HL-60/S4 treated with phorbol 12-myristate 13-acetate at 8.2 ng/mL for 4 days and 3 days (cell line): ENCODE measurements around the gene SNX4.
"Not testable (repeated sequence)": the region's sequence is repeated elsewhere in the genome, so short reads cannot be mapped to it uniquely, and the experiment has no call there.

Experiments used
- in situ Hi-C: fragments of 300-500 bp; cut with MboI; formaldehyde crosslinking; loops from 2 replicates; pipeline ENCODE4 v1.15.0; 2022; ENCODE audit warnings: low sequenced_read_pairs

The SNX4 gene

DNA sequence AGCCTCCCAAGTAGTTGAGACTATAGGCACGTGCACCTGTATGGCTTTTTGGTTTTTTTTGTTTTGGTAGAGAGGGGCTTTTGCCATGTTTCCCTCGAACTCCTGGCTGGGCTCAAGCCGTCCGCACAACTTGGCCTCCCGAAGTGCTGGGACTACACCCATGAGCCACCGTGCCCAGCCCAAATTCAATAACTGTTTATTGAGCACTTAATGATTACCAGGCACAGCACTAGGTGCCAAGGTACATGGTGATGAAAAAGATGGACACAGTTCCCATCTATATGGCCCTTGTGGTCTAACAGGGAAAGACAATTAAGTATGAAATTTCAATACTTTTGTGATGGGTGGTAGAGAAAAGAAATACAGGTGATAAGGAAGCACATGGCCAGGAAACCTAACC, 109.1 kb downstream of the SNX4 start:
- in situ Hi-C loops, result no loop called here

DNA sequence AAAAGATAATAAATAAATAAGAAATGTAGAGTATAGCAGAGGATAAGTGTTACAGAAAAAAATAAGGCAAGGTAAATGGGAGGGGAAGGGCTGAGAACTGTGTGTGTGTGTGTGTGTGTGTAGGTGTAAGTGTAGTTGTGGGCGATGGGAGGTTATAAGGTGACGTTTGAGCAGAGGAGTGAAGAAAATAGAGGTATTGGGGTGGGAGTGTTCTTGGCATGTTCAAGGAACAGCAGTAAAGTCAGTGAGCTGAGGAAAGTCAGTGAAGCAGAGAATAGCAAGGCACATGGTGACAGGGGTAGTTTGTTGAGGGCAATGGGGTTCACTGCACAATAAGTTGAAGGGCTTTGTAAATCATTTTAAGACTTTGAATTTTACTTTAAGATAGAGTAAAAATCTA, 113.9 kb downstream of the SNX4 start:
- in situ Hi-C loops, result no loop called here

- in situ Hi-C loops, result not testable (repeated sequence)
Observed at GRCh38 chr3:125405515-125405914, 114.5 kb downstream of the SNX4 start.

- in situ Hi-C loops, result no loop called here
Observed at GRCh38 chr3:125403789-125404188, 116.2 kb downstream of the SNX4 start.

GRCh38 chr3:125402639-125403038, 117.4 kb downstream of the SNX4 start:
- in situ Hi-C loops, result no loop called here

DNA sequence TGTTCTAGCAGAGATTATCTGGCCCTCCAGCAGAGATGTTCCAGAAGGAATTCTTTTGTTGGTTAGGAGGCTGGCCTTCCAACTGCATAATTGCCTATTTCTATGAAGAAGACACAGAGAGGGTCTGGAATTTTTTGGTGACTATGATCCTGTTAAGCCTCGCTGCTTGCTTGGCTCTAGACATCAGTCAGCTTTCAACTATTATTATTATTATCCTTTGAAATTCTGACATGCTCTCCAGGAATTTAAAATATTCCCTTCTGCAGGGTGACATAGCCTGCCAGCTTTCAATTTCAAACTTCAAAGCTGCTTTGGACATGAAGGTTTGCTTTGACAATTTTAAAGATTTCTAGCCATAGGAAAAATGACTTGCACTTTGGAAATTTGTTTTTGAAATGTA, 118.6 kb downstream of the SNX4 start:
- in situ Hi-C loops, result no loop called here

DNA sequence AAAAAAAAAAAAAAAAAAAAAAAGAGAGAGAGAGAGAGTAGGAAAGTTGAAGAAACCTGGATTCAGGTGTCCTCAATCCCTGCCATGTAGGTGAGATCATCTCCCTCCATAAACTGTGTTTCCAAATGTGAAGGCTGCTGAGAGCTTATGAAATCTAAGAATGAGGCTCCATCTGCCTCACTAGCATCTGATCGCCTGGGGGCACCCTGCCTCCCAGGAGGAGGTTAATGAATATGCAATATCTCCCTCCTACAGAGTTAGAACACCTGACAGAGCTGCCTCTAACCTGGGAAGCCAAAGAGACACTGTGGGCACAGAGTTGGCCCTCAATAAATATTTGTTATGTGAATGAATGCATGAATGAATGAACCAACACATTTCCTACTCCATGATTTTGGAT, 121.0 kb downstream of the SNX4 start:
- in situ Hi-C loops, result no loop called here
